HS-5 (cell line): ENCODE data around the gene CCDC150.
"Not testable (repeated sequence)": the region's sequence is repeated elsewhere in the genome, so short reads cannot be mapped to it uniquely, and the experiment has no call there.

Source experiments
- DNase-seq: peaks from one replicate; pipeline ENCODE4 v3.0.0-alpha.2; 2012; ENCODE audit warnings: low read depth

CCDC150 gene

DNA sequence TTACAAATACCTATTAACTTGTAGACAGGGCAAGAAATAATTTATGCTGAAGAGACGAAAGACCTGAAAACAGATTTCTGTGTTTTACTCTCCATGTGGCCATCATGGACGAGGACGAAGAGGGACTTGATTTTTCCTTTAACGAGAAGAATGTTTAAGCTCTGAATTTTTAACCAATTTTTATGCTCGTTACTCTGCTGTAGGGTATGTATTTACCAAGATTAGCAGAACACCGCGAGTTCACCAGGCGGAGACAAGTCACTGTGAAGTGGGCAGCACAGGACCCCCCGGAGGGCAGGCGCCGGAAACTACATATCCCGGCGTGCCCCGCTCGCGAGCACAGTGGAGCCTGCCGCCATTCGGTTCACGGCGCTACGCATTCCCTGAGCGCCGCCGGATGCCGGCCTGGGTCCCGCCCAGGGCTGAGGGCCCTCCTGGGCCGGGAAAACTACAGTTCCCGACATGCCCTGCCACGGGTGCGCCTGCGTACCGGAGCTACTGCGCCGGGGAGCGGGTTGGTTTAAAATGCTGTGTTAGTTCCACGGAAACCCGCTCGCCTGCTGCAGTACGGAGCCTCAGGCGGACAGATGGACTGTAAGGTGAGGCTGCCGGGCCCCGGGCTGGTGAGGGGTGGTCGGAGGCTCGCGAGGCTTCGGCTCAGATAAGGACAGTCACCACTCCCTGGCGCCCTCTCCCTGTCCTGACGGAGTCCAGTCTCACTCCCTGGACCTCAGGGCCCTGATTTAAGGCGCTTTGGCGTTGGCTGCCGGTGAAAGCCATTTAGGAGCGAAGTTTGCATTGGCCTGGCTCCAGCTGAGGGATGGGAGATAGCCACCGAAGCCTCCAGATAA lies at the start of gene CCDC150:
Gene CCDC150, plus strand, starts transcription at position 536 of the 851 bp plus-strand sequence. Its CDS starts 52 bp downstream, at position 588.
- peak; percentile 80 for DNase-seq

GRCh38 chr2:196590286-196590685 lies 49.2 kb upstream of the CCDC150 start:
- no peak for DNase-seq

GRCh38 chr2:196591004-196591403 lies 48.5 kb upstream of the CCDC150 start:
- no peak for DNase-seq

GRCh38 chr2:196591621-196592022 lies 47.9 kb upstream of the CCDC150 start:
- no peak for DNase-seq

DNA sequence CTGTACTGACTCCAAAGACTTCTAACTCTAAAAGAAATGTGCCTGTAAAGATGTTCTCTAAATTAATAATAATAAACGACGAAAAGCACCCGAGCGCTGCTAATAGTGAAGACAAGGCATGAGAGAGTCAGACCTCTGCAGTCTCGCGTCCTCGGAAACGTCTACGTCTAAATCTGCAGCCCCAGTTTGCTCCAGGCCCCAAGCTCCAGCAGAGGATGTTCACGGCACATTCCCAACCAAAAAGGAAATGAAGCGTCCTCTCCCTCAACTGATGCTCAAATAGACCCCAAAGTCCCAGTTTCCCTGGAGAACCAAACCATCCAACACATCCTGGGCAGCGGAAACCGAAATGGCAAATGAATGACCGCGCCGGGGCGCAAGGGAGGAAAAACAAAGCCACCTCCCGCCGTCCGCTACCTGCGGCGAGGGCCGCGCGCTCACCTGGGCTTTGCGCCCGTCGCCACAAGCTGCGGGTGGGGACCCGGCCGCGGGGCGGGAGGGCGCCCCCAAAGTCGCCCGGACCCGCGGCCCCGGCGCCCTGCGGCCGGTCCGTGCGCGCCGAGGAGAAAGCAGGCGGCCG lies 47.1 kb upstream of the CCDC150 start:
- DNase-seq = no peak

DNA sequence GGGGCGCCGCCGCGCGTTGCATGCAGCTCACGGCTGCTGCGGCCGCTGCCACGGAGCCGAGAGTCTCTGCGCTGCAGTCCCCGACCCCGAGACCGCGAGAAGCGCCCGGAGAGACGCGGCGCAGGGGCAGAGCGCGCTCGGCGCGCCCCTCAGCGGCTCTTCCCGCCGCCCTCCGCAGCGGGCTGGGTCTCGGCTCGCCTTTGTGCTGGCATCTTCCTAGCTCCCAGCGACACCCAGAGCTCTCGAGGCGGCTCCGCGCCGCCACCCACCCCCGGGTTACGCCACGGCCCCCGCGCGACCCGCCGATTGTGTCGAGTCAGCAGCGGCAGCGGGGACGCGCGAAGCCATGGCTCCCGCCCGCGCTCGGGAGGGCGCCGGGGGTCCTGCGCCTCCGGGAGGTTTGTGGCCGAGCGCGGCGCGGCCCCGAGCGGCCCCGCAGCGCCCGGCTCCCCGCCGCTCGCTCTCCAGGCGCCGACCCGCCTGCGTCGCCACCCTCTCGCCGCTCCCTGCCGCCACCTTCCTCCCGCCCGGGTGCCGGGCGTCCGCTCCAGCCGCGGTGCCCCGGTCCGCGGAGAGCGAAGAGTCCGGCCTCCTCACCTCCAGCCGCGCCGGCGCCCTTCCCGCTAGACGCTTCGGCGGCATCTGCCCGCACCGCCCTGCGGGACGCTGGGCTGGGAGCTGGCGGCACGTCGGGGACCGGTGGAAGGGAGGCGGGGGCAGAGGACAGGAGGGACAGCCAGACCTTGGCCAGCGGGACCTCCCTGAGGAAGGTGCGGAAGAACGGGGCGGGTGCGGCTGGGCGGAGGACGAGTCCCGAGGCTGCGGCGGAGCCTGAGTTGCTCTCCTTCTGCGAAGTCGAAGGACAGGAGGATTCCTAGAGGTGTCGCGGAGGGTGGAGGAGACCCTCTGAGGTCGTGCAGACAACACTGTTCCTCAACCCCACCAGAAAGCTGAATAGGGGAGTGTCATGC lies 46.3 kb upstream of the CCDC150 start, which contains the start of gene HECW2:
Gene HECW2, minus strand, starts transcription at position 644 of the 971 bp plus-strand sequence.
- DNase-seq = no peak

DNA sequence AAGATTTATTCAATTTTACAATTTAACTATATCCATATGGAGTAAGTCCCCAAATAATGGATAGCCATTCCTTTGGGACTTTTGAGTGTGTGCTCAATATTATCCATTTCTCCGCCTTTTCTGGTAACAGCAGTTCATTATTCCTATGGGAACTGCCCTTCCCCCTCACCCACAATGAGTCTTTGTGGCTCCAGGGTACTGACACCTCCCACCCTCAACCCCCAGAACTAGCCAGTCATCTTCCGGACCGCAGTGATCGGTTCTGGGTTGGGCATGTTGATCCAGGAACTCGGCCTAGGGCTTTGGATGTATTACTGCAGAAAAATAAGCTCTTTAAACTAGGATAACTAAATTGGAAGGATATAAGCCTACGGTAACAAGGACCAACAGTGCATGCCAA lies 45.4 kb upstream of the CCDC150 start:
- DNase-seq = no peak

DNA sequence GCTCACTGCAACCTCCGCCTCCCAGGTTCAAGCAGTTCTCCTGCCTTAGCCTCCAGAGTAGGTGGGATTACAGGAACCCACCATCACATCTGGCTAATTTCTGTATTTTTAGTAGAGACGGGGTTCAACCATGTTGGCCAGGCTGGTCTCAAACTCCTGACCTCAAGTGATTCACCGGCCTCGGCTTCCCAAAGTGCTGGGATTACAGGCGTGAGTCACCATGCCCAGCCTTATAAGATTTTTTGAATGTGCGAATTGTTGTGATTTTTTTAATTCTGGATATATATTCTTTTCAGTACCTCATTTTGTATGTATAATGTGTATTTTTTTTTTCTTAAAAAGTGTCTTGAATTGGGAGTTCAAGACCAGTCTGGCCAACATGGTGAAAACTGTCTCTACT lies 42.0 kb upstream of the CCDC150 start:
- DNase-seq = no peak

DNA sequence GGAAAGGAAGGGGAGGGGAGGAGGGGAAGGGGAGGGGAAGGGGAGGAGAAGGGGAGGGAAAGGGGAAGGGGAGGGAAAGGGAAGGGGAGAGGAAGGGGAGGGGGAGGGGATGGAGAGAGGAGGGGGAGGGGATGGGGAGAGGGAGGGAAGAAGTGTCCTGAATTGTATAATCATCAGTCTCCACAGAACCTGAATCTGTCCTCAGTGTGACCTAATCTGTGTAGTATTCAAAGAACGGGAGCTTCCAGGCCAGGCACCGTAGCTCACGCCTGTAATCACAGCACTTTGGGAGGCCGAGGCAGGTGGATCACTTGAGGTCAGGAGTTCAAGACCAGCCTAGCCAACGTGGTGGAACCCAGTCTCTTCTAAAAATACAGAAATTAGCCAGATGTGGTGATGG lies 41.1 kb upstream of the CCDC150 start:
- no peak for DNase-seq

GRCh38 chr2:196598846-196599245 lies 40.7 kb upstream of the CCDC150 start:
- no peak for DNase-seq

DNA sequence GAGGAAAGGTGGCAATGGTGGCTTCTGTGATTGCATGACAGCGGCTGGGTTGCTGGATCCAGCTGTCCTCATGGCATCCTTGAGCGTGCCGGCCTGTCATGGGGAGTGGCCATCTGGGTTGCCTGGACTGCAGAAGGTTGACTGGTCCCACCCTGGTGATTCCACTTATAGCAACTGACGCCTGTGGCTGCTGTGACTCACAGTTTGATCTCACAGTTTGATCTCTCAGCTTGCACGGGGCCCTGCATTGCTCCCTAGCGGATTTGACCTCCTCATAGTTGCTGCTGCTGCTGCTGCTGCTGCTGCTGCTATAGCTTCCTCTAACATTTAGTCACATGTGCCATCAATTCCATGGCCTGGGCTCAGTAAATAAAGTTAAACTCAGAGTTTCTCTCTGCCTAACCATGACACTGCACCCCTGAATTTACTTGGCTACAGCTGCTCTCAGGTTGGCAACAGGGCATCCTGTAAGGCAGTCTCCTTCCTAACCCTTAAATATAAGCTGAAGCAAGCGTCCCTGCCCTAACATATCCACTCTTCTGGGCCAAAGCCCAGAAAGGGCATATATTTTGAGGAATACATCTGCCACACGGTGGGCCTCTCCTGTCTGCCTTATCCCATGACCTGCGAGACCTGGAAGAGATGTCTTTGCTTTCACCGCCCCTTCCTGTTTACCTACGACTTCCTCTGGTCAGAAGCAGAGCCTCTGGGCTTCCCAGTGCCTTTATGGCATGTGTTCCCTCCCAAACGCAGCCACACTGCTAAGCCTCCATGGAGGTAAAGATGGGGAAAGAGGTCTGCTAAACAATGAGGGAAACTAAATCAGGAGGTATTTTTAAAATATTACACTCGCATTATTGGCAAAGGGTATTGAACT lies 37.8 kb upstream of the CCDC150 start:
- DNase-seq = peak; percentile 75

DNA sequence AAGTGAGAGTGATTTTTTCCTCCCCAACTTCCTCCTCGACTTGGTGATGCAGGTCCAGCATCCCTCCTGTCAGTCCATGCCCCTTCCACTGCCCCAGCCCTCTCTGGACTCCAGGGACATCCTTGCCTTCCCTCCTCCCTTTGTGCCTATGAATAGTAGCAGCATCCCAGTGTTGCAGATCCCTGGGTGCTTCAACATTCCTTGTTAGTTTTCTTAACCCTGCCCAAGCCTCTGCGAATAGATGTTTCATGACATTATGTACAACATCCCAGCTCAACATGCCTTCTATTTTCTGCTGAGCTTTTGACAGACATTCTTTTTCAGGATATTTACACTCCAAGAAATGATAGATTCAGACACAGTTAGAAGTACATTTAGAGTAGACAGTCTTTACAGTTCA lies 35.3 kb upstream of the CCDC150 start:
- no peak for DNase-seq

GRCh38 chr2:196606516-196606915 lies 33.0 kb upstream of the CCDC150 start:
- no peak for DNase-seq

DNA sequence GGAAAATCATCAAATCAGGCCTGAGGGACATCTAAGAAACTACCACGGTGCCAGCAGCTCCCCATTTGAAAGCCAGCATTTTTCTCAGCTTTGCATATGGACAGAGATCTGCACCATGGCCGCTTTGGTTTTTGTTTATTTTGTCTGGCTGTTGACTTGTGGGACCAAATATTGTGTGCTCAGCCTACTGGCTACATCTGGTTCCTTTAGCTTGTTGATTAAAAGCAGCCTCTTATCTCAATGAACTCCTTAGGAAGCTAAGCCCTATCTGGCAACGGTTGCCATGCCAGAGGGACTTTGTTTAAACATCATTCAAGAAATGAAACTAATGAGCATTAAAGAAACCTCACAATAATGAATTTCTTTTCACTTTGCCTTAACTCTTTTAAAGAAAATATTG lies 32.4 kb upstream of the CCDC150 start:
- DNase-seq = no peak

- not testable (repeated sequence) for DNase-seq
Observed at GRCh38 chr2:196607896-196608295, 31.6 kb upstream of the CCDC150 start.

GRCh38 chr2:196609806-196610205 lies 29.7 kb upstream of the CCDC150 start:
- DNase-seq = no peak

DNA sequence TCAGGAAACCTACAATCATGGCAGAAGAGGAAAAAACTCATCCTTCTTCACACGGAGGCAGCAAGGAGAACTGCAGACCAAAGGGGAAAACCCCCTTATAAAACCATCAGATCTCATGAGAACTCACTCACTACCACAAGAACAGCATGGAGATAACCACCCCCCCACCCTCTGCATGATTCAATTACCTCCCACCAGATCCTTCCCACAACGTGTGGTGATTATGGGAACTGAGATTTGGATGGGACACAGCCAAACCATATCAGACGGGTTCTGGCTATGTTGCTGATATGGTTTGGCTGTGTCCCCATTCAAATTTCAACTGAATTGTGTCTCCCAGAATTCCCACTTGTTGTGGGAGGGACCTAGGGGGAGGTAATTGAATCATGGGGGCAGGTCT lies 28.7 kb upstream of the CCDC150 start:
- DNase-seq = no peak

DNA sequence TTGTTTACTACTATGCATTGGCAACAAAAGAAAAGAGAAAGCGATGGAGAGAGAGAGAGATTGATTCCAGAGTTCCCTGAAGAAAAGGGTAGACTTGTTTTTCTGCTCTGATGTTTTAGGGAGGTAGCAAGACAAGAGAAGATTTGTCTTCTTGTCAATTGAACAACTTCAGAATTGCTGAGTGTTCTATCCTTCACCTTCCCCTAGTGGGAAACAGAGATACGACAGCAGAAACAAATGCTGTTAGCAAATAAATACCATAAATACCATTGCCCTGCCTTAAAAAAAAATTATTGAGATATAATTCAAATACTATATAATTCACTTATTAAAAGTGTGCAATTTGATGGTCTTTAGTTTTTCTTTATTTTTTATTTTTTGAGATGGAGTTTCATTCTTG lies 26.2 kb upstream of the CCDC150 start:
- no peak for DNase-seq

DNA sequence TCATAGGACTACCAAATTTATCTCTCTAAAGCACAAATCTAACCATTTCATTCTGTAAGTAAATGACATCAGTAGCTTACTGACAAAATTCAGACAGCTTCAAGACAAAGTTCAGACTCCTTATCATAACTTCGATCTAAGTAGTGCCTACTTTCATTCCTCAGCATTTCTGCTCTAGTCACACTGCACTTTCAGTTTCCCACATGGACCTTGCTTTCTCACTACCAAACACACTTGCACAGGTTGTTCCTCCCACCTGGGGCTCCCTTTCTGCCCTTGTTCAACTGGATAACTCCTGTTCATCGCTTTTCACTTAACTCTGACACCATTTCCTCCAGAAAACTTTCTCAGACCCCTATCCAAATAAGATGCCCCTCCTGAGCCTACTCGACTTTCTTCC lies 22.1 kb upstream of the CCDC150 start:
- no peak for DNase-seq

GRCh38 chr2:196618661-196619060 lies 20.9 kb upstream of the CCDC150 start:
- DNase-seq = no peak

- no peak for DNase-seq
Observed at GRCh38 chr2:196630531-196630930, 9.0 kb upstream of the CCDC150 start.
